Upper lobe of right lung (tissue), 1 donor: ENCODE data around the gene COMP. TPM values are rescaled to one million over a fixed set of nuclear protein-coding genes. Genes with fewer than 3 reads are reported as not detected.

Source experiments
- ATAC-seq: fragments of 200-7000 bp; cut with Tn5 transposase; one replicate; pipeline ENCODE4 v1.9.1; 2020; ENCODE audit warnings: mild to moderate bottlenecking, moderate library complexity
- DNase-seq: peaks from one replicate; pipeline ENCODE4 v3.0.0-alpha.2; 2020
- H3K27ac ChIP-seq: fragments of 200-600 bp; one replicate; pipeline ENCODE4 v1.8.0; 2022
- H3K27me3 ChIP-seq: fragments of 200-600 bp; one replicate; pipeline ENCODE4 v1.8.0; 2022; ENCODE audit warnings: mild to moderate bottlenecking
- H3K36me3 ChIP-seq: fragments of 200-600 bp; one replicate; pipeline ENCODE4 v1.8.0; 2022
- H3K4me1 ChIP-seq: fragments of 200-600 bp; one replicate; pipeline ENCODE4 v1.8.0; 2022
- H3K4me3 ChIP-seq: fragments of 200-600 bp; one replicate; pipeline ENCODE4 v1.8.0; 2022; ENCODE audit warnings: mild to moderate bottlenecking
- H3K9me3 ChIP-seq: fragments of 200-600 bp; one replicate; pipeline ENCODE4 v1.8.0; 2022
- CTCF ChIP-seq: fragments of 200-600 bp; IDR thresholded peaks from one replicate; pipeline ENCODE4 v1.8.0; 2022; ENCODE audit warnings: antibody characterized with exemption
- intact Hi-C: fragments of 100-400 bp; cut with DNase I; formaldehyde crosslinking; loops from one replicate; pipeline ENCODE4 v1.11.0; 2022
- total RNA-seq: library from RNA; stranded (reverse); fragmentation: NEBNext Ultra II Directional; extraction: Animal tissue kit (Norgen Biotek cat#: 25700); gene quantifications from one replicate; pipeline ENCODE4 v1.2.1, GENCODE V29; 2021
- donor health status: DM: no; HTN: yes; CAD: no; lungs with severe emphysema.

Gene COMP
- total RNA-seq, 1 donor from 2014 or later = 9.7 TPM

DNA sequence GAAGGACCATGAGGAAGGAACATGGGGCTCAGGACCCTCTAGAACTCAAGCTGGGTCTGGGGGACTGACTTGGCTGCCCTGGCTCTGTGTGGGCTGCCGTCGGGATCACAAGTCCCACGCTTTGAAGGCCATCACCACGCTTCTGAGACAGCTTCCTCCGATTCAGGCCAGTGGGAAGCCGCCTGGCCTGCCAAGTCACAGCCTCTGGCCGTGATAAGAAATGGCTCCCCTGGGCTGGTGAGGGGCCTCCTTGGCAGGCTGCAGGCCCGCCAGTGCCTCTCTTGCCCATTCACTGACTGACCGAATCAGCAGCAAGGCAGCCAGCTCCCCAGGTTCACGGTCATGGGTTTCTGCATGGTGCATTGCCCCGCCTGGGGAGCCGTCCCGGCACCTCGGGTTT lies 48.8 kb downstream of the COMP start:
- intact Hi-C loops = no loop called here
- Histone ChIP-seq H3K27ac (peak overlapping the region; percentile 70), H3K36me3 (no peaks in the 10 kb centered on the region), H3K4me1 (peaks cover 8% of the 10 kb centered on the region), H3K4me3 (no peak overlapping the region), H3K9me3 (no peaks in the 10 kb centered on the region), H3K27me3 (no peaks in the 10 kb centered on the region)
- DNase-seq = no peak
- no peak for ATAC-seq
- TF ChIP-seq CTCF = no peak

- intact Hi-C loops = no loop called here
- DNase-seq (peak; percentile 94), ATAC-seq (peak; percentile 82)
- Histone ChIP-seq H3K4me1 (peaks cover 8% of the 10 kb centered on the region), H3K4me3 (no peak overlapping the region), H3K9me3 (no peaks in the 10 kb centered on the region), H3K27me3 (no peaks in the 10 kb centered on the region), H3K36me3 (no peaks in the 10 kb centered on the region), H3K27ac (peak overlapping the region; percentile 70)
- TF ChIP-seq CTCF = no peak
Observed at GRCh38 chr19:18741124-18742121, 49.7 kb downstream of the COMP start.

GRCh38 chr19:18738961-18739690 lies 52.0 kb downstream of the COMP start:
- Histone ChIP-seq H3K4me3 (no peak overlapping the region), H3K9me3 (no peaks in the 10 kb centered on the region), H3K27ac (no peak overlapping the region), H3K4me1 (peaks cover 8% of the 10 kb centered on the region), H3K27me3 (no peaks in the 10 kb centered on the region), H3K36me3 (no peaks in the 10 kb centered on the region)
- intact Hi-C loops = no loop called here
- no peak for TF ChIP-seq CTCF
- no peak for ATAC-seq
- no peak for DNase-seq

DNA sequence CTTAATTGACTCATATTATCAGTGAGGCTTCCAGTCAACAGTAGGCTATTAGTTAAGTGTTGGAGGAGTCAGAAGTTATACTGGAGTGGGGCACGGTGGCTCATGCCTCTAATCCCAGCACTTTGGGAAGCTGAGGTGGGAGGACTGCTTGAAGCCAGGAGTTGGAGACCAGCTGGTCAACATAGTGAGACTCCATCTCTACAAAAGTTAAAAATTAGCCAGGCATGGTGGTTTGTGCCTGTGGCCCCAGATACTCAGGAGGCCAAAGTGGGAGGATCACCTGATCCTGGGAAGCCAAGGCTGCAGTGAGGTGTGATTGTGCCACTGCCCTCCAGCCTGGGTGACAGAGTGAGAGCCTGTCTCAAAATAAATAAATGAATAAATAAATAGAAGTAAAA lies 53.2 kb downstream of the COMP start:
- Histone ChIP-seq H3K27ac (no peak overlapping the region), H3K4me1 (peaks cover 6% of the 10 kb centered on the region), H3K4me3 (no peak overlapping the region), H3K36me3 (no peaks in the 10 kb centered on the region), H3K9me3 (no peaks in the 10 kb centered on the region), H3K27me3 (no peaks in the 10 kb centered on the region)
- no peak for ATAC-seq
- intact Hi-C loops = no loop called here
- DNase-seq = no peak
- TF ChIP-seq CTCF = no peak

- Histone ChIP-seq H3K4me3 (no peak overlapping the region), H3K4me1 (peaks cover 5% of the 10 kb centered on the region), H3K36me3 (no peaks in the 10 kb centered on the region), H3K9me3 (no peaks in the 10 kb centered on the region), H3K27me3 (no peaks in the 10 kb centered on the region), H3K27ac (no peak overlapping the region)
- DNase-seq (no peak), ATAC-seq (no peak)
- intact Hi-C loops = no loop called here
- no peak for TF ChIP-seq CTCF
Observed at GRCh38 chr19:18737337-18737953, 53.7 kb downstream of the COMP start.
